ENCODE data around the gene PABPN1. TPM values are rescaled to one million over a fixed set of nuclear protein-coding genes. Genes with fewer than 3 reads are reported as not detected.

PABPN1 gene
- total RNA-seq, 3 donors from 2014 or later (not counting 1 experiment from before 2014, with no cell fraction given), result 226 to 261 (median 238) TPM

GRCh38 chr14:23301288-23301968, 19.8 kb upstream of the PABPN1 start:
- intact Hi-C loops (cut with micrococcal nuclease), result loop anchor here (1.0 to 10.0 kb wide), 4 partner anchors 15 to 207 kb away; partner anchors contain the start of genes ACIN1, C14orf119, HOMEZ and NGDN
- ATAC-seq (peak; percentile 79 to 93 (median 82)), DNase-seq (peak; percentile 97 to 99)
- peak overlapping the region; percentile 94 for H3K27ac ChIP-seq (ENCODE audit: low read length)
- H3K36me3 ChIP-seq (ENCODE audit: control insufficient read depth, insufficient read depth, low read length), result peaks cover 15% of the 10 kb centered on the region
- peaks cover 29% of the 10 kb centered on the region for H3K4me1 ChIP-seq (ENCODE audit: control insufficient read depth, insufficient read depth, low read length)
- H3K4me3 ChIP-seq (ENCODE audit: low read length), result peak overlapping the region; percentile 77
- H3K4me1 Mint-ChIP-seq, result peaks cover 19 to 40% of the 10 kb centered on the region in 2 donors
- TF ChIP-seq CTCF (IDR thresholded peaks at IDR 0.05), result peak; percentile 69
- H3K36me3 Mint-ChIP-seq, result no peaks in the 10 kb centered on the region
- peak overlapping the region; percentile 92 to 99 for H3K27ac Mint-ChIP-seq
- under 1% methylated on average over 87 of the region's 87 CpGs for WGBS (ENCODE audit: insufficient coverage)
- peak overlapping the region; percentile 92 for H3K4me3 Mint-ChIP-seq
- H3K9me3 Mint-ChIP-seq, result no peaks in the 10 kb centered on the region
- H3K27me3 Mint-ChIP-seq (ENCODE audit: low read depth in 2 of 2), result no peaks in the 10 kb centered on the region
- no peaks in the 10 kb centered on the region for H3K9me3 ChIP-seq (ENCODE audit: control insufficient read depth, insufficient read depth, low read length)
- no peaks in the 10 kb centered on the region for H3K27me3 ChIP-seq (ENCODE audit: control insufficient read depth, insufficient read depth, low read length)

- Mint-ChIP-seq H3K36me3 (no peaks in the 10 kb centered on the region), H3K4me1 (peaks cover 20 to 45% of the 10 kb centered on the region in 2 donors), H3K9me3 (no peaks in the 10 kb centered on the region), H3K27ac (peak overlapping the region; percentile 92 to 99), H3K4me3 (peak overlapping the region; percentile 92), H3K27me3 (ENCODE audit: low read depth in 2 of 2) (no peaks in the 10 kb centered on the region)
- DNase-seq (peak in 1 of 2 donors; percentile 79), ATAC-seq (peak; percentile 8 to 16 (median 15))
- H3K27me3 ChIP-seq (ENCODE audit: control insufficient read depth, insufficient read depth, low read length), result no peaks in the 10 kb centered on the region
- no peaks in the 10 kb centered on the region for H3K9me3 ChIP-seq (ENCODE audit: control insufficient read depth, insufficient read depth, low read length)
- H3K27ac ChIP-seq (ENCODE audit: low read length), result peak overlapping the region; percentile 93
- H3K36me3 ChIP-seq (ENCODE audit: control insufficient read depth, insufficient read depth, low read length), result peaks cover 10% of the 10 kb centered on the region
- TF ChIP-seq CTCF (IDR thresholded peaks at IDR 0.05), result no peak
- H3K4me3 ChIP-seq (ENCODE audit: low read length), result peak overlapping the region; percentile 64
- 0% methylated on average over 25 of the region's 25 CpGs for WGBS (ENCODE audit: insufficient coverage)
- peaks cover 34% of the 10 kb centered on the region for H3K4me1 ChIP-seq (ENCODE audit: control insufficient read depth, insufficient read depth, low read length)
- intact Hi-C loops (cut with micrococcal nuclease), result loop anchor here (1.0 to 10.0 kb wide), 4 partner anchors 16 to 207 kb away; partner anchors contain the start of genes ACIN1, C14orf119, HOMEZ and NGDN
Measured at GRCh38 chr14:23301969-23302289, 19.3 kb upstream of the PABPN1 start.

- WGBS (ENCODE audit: insufficient coverage), result 2% methylated on average over 79 of the region's 81 CpGs
Measured at GRCh38 chr14:23302290-23303225, 18.7 kb upstream of the PABPN1 start, which contains the start of gene PPP1R3E. TSS of gene PPP1R3E (minus strand) at chr14:23302859. CDS start at chr14:23302576, 283 bp downstream.

More at GRCh38 chr14:23302290-23303225, 18.7 kb upstream of the PABPN1 start, which contains the start of gene PPP1R3E:
- no peaks in the 10 kb centered on the region for H3K9me3 Mint-ChIP-seq
- peaks cover 3% of the 10 kb centered on the region for H3K36me3 ChIP-seq (ENCODE audit: control insufficient read depth, insufficient read depth, low read length)
- H3K36me3 Mint-ChIP-seq, result no peaks in the 10 kb centered on the region
- intact Hi-C loops (cut with micrococcal nuclease), result loop anchor here (10.0 kb wide), 1 partner anchor 208 kb away; the partner anchor contains the start of genes ACIN1 and C14orf119
- peak; percentile 64 to 92 for DNase-seq
- no peak for TF ChIP-seq CTCF (IDR thresholded peaks at IDR 0.05)
- H3K4me3 ChIP-seq (ENCODE audit: low read length), result peak within 1 kb of the TSS; percentile 64
- H3K4me3 Mint-ChIP-seq, result peak within 1 kb of the TSS; percentile 92
- peak; percentile 30 to 41 (median 32) for ATAC-seq
- H3K27ac ChIP-seq (ENCODE audit: low read length), result peak within 1 kb of the TSS; percentile 93
- H3K27ac Mint-ChIP-seq, result peak within 1 kb of the TSS; percentile 92 to 99
- peaks cover 27 to 52% of the 10 kb centered on the region in 2 donors for H3K4me1 Mint-ChIP-seq
- H3K27me3 Mint-ChIP-seq (ENCODE audit: low read depth in 2 of 2), result no peaks in the 10 kb centered on the region
- no peaks in the 10 kb centered on the region for H3K9me3 ChIP-seq (ENCODE audit: control insufficient read depth, insufficient read depth, low read length)
- peaks cover 41% of the 10 kb centered on the region for H3K4me1 ChIP-seq (ENCODE audit: control insufficient read depth, insufficient read depth, low read length)
- no peaks in the 10 kb centered on the region for H3K27me3 ChIP-seq (ENCODE audit: control insufficient read depth, insufficient read depth, low read length)
